NCI-H1417 (cell line): ENCODE measurements around the gene FAM107B.

Experiments used
- DNase-seq, 3 experiments: peaks; one replicate each; lab custom pipeline; 2025; lab: John Stamatoyannopoulos, UW

Gene FAM107B

GRCh38 chr10:14776546-14776945 lies 1.8 kb upstream of the FAM107B start:
- no peak for DNase-seq

- DNase-seq = no peak
Observed at GRCh38 chr10:14775656-14776055, 959 bp upstream of the FAM107B start.

GRCh38 chr10:14774214-14774580 lies 500 bp downstream of the FAM107B start:
- no peak for DNase-seq

- no peak for DNase-seq
Observed at GRCh38 chr10:14773551-14774213, 1.0 kb downstream of the FAM107B start.

- no peak for DNase-seq
Observed at GRCh38 chr10:14772399-14772798, 2.3 kb downstream of the FAM107B start.

- DNase-seq = no peak
Observed at GRCh38 chr10:14770927-14771326, 3.8 kb downstream of the FAM107B start.

- no peak for DNase-seq
Observed at GRCh38 chr10:14761372-14761771, 13.3 kb downstream of the FAM107B start.

GRCh38 chr10:14758994-14759664 lies 15.6 kb downstream of the FAM107B start:
- DNase-seq = no peak

GRCh38 chr10:14758451-14758850 lies 16.2 kb downstream of the FAM107B start:
- no peak for DNase-seq

- DNase-seq = no peak
Observed at GRCh38 chr10:14757986-14758385, 16.7 kb downstream of the FAM107B start.

- DNase-seq = no peak
Observed at GRCh38 chr10:14757394-14757793, 17.3 kb downstream of the FAM107B start.

GRCh38 chr10:14753441-14753840 lies 21.3 kb downstream of the FAM107B start:
- DNase-seq = no peak

GRCh38 chr10:14751921-14752320 lies 22.8 kb downstream of the FAM107B start:
- DNase-seq = no peak

GRCh38 chr10:14751014-14751896 lies 23.4 kb downstream of the FAM107B start:
- no peak for DNase-seq

- no peak for DNase-seq
Observed at GRCh38 chr10:14749070-14749809, 25.5 kb downstream of the FAM107B start.

GRCh38 chr10:14748441-14748840 lies 26.3 kb downstream of the FAM107B start:
- no peak for DNase-seq

GRCh38 chr10:14742815-14743214 lies 31.9 kb downstream of the FAM107B start:
- no peak for DNase-seq

- no peak for DNase-seq
Observed at GRCh38 chr10:14742382-14742781, 32.3 kb downstream of the FAM107B start.

- no peak for DNase-seq
Observed at GRCh38 chr10:14740684-14741247, 33.9 kb downstream of the FAM107B start.

GRCh38 chr10:14737808-14738545 lies 36.7 kb downstream of the FAM107B start:
- DNase-seq = no peak

- DNase-seq = no peak
Observed at GRCh38 chr10:14736600-14737081, 38.1 kb downstream of the FAM107B start.
